Measurements from ENCODE around the gene SUSD2.
"Not testable (repeated sequence)": the region's sequence is repeated elsewhere in the genome, so short reads cannot be mapped to it uniquely, and the experiment has no call there.

GRCh38 chr22:24213111-24213510 lies 31.8 kb downstream of the SUSD2 start:
- TF ChIP-seq REST (IDR thresholded peaks at IDR 0.05; ENCODE audit: low read depth, low read length); CTCF (IDR thresholded peaks at IDR 0.05); USF2 (IDR thresholded peaks at IDR 0.05; ENCODE audit: borderline replicate concordance, low read depth, low read length); POLR2AphosphoS5 (IDR thresholded peaks at IDR 0.05; ENCODE audit: low read depth, low read length); RFX5 (IDR thresholded peaks at IDR 0.05; ENCODE audit: low read length); PBX3 (IDR thresholded peaks at IDR 0.05); MAX (IDR thresholded peaks at IDR 0.05; ENCODE audit: low read depth); SMC3 (IDR thresholded peaks at IDR 0.05; ENCODE audit: low read depth, low read length); NFIC (IDR thresholded peaks at IDR 0.05; ENCODE audit: borderline replicate concordance); FOXM1 (IDR thresholded peaks at IDR 0.05; ENCODE audit: low read depth): not testable (repeated sequence)

Measured in SK-N-SH (cell line).